Caki2 (cell line): ENCODE results near the gene RNF215. TPM values are rescaled to one million over a fixed set of nuclear protein-coding genes. Genes with fewer than 3 reads are reported as not detected.

ENCODE experiments used
- DNase-seq: peaks from one replicate; pipeline ENCODE4 v3.0.0-alpha.2; 2015; ENCODE audit warnings: low read depth
- in situ Hi-C: cut with HindIII; loops from 2 replicates; pipeline ENCODE4 v1.10.0; 2016; ENCODE audit warnings: low sequenced_read_pairs, low pct_unique_long_range_greater_than_20kb, mixed read lengths
- total RNA-seq: library from RNA; depleted of rRNA; stranded (reverse); fragments of >200 nt; shearing (Covaris generic); gene quantifications from 2 replicates; pipeline ENCODE4 v1.2.3, GENCODE V29; 2014; ENCODE audit warnings: low replicate concordance; rRNA removed

Gene RNF215
- 53.2 and 91.7 TPM in 2 replicates for total RNA-seq

GRCh38 chr22:30386960-30387827, at the start of gene RNF215:
Gene RNF215, minus strand, starts transcription at chr22:30387411. Its CDS starts 98 bp downstream, at chr22:30387313.
- DNase-seq, result peak; percentile 75
- in situ Hi-C loops, result loop anchor here (10.0 kb wide), 1 partner anchor 102 kb away; the partner anchor contains the start of gene CASTOR1

DNA sequence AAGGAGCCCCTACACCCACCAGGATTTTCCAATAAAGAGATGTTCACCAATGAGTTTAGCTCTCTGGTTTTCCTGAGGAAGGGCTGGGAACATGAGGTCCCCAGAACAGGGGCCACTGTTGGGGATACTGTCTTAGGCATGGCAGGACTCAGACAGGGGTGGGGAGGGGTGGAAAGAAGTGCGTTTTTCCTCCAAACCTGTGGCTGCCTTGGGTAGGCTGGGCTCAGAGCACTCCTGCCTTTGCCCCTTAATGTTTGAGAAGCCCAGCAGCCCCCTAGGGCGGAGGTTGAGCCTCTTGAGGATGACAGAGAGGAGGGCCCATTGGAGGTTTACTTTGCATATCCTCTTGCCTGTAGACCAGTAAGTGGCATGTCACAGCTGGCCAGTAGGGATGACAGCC, 49.0 kb upstream of the RNF215 start:
- DNase-seq, result no peak
- in situ Hi-C loops, result no loop called here

GRCh38 chr22:30435674-30436126, 48.5 kb upstream of the RNF215 start:
- in situ Hi-C loops, result no loop called here
- DNase-seq, result no peak

DNA sequence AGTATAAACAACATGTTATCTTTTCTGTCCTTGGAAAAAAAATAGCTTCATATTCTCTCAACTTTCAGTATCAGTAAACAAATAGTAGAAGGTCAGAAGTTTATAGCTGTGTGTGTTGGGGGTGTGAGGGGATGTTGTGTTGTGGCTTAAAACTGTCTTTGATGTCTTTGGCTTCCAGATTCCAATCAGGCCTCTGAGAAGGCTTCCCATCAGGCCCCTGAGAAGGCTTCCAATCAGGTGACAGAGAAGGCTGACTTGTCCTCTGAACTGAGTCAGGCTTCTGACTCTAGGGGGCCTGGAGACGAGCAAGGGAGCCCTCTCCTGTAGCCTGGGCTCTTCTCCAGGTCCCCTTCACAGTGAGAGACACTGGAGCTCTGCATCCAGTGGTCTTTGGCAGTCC, 47.6 kb upstream of the RNF215 start:
- in situ Hi-C loops, result no loop called here
- DNase-seq, result no peak

DNA sequence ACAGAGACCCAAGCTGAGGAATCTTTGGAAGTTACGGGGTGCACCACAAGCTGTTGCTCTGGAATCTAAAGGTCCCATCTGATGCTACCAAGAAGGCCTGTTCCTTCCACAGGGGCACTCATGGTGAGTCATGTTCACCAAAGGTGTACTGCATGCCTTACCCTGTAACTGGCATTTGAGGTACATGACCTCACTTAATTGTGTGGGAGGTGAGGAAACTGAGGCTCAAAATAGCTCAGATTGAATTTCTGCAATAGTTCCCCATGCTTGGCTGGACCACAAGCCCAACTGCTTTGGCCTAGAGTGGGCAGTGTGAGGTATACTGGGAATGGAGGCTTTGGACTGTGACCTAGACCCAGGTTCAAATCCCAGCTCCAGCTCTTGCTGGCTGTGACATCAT, 46.6 kb upstream of the RNF215 start:
- no peak for DNase-seq
- in situ Hi-C loops, result no loop called here

GRCh38 chr22:30433227-30433626, 46.0 kb upstream of the RNF215 start:
- DNase-seq, result no peak
- in situ Hi-C loops, result no loop called here

- in situ Hi-C loops, result no loop called here
- no peak for DNase-seq
These were observed 45.3 kb upstream of the RNF215 start for GRCh38 chr22:30432520-30432919.

GRCh38 chr22:30432096-30432495, 44.9 kb upstream of the RNF215 start:
- DNase-seq, result no peak
- in situ Hi-C loops, result no loop called here

DNA sequence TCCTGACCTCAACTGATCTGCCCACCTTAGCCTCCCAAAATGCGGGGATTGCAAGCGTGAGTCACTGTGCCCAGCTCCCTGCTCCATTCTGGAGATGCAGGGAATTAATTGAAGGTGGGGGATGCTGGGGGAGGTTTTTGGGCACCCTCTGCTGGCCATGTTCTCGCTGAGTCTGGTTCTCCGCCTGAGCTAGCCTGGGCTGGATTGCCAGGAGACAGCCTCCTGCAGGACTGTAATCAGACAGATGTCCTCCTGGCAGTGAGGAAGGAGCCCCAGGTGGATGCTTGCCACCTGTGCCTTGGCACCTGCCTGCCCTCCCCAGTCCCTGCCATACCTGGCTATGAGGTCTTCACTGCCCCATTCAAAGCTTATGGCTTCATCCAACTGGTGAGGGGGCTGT, 43.7 kb upstream of the RNF215 start:
- in situ Hi-C loops, result no loop called here
- no peak for DNase-seq

GRCh38 chr22:30429887-30430286, 42.7 kb upstream of the RNF215 start:
- in situ Hi-C loops, result no loop called here
- DNase-seq, result no peak

DNA sequence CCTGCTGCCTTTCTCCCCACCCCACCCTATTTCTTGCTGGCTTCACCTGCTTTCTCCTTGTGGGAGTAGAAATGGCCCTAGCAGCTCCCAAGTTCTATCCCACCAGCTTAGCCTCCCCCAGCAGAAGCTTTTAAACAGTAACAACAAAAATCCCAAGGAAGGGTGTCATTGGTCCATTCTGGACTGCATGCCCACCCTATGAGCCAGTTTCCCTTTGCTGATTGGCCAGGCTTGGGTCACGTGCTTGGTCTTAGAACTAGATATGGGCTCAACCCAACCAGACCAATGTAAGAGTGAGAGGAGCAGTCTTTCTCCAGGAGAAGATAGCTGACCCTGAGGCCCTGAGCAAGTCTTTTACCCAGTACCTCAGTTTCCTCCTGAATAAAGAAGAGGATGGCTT, 40.7 kb upstream of the RNF215 start:
- in situ Hi-C loops, result no loop called here
- no peak for DNase-seq

GRCh38 chr22:30426388-30427353, 39.5 kb upstream of the RNF215 start:
- DNase-seq, result peak; percentile 96
- in situ Hi-C loops, result no loop called here

- DNase-seq, result peak; percentile 80
- in situ Hi-C loops, result no loop called here
These were observed 38.6 kb upstream of the RNF215 start, which contains the start of gene MTFP1 for GRCh38 chr22:30425616-30426387. Gene MTFP1, plus strand, starts transcription at chr22:30425768. Its CDS starts 112 bp downstream, at chr22:30425880.

DNA sequence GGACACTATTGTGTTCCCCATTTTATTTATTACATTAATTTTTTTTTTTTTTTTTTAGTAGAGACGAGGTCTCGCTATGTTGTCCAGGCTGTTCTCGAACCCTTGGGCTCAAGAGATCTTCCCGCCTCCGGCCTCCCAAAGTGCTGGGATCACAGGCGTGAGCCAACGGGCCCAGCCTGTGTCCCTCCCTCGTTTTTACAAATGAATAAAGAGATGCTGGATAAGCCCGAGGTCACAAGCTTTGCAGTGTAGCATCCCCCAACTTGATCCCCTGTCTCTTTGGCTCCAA, 38.1 kb upstream of the RNF215 start:
- in situ Hi-C loops, result no loop called here
- DNase-seq, result no peak

GRCh38 chr22:30424534-30425326, 37.5 kb upstream of the RNF215 start:
- no peak for DNase-seq
- in situ Hi-C loops, result no loop called here

GRCh38 chr22:30423959-30424533, 36.8 kb upstream of the RNF215 start:
- in situ Hi-C loops, result no loop called here
- DNase-seq, result peak; percentile 100

DNA sequence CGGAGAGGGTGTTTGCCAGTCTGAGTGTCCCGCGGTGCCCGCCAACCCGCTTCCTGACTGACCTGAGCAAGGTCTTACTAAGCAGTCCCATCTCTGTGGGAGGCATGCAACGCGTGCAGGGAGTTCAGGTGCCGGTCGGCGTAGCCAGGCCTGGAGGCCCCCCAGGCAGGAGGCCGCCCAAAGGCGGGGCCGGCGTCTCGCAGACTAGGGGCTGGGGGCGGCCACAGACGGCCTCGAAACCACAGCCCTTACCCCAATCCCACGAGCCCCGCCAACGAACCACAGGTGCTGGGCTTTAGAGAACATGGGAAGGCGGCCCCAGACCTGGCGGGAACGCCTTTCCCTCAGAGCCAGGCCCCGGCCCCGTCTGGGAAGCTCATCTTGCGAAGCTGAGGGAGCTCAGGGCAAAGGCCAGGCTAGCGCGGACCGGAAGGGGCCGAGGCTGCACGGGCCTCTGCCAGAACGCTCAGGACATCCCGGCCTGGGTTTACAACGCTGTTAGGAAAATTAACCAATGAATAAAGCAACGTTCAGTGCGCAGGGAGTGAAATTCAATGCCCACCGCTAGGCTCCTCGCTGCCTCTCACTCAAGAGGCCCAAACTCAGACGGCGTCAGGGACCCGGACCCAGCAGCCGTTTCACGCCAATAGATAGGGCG, 36.2 kb upstream of the RNF215 start:
- DNase-seq, result no peak
- in situ Hi-C loops, result no loop called here
